ENCODE measurements around the gene PLXDC2. TPM values are rescaled to one million over a fixed set of nuclear protein-coding genes. Genes with fewer than 3 reads are reported as not detected.
"Not testable (repeated sequence)": the region's sequence is repeated elsewhere in the genome, so short reads cannot be mapped to it uniquely, and the experiment has no call there.

PLXDC2 gene
- total RNA-seq, 1 donor from 2014 or later: 25.3 TPM

DNA sequence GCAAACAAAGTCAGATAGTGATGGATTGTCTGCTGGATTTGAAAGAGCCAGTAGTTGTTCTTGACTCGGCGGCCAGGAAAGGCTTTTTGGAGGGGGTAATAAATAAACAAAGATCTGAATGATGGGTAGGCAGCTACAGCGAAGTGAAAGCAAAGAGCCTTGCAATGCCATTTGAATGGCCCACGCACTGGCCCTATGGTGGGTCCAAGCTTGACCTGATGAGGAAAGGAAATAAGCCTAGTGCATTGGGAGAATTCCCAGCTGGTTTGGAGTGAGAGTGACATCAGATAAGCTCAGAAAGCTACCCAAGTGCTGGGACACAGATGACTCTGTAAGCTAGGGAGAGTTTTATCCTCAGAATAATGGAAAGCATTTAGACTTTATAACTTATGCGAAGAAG, 365.2 kb downstream of the PLXDC2 start:
- no peak for DNase-seq (ENCODE audit: low spot score)

- DNase-seq (ENCODE audit: low spot score): peak; percentile 15
Measured at GRCh38 chr10:20185116-20185515, 368.9 kb downstream of the PLXDC2 start.

DNA sequence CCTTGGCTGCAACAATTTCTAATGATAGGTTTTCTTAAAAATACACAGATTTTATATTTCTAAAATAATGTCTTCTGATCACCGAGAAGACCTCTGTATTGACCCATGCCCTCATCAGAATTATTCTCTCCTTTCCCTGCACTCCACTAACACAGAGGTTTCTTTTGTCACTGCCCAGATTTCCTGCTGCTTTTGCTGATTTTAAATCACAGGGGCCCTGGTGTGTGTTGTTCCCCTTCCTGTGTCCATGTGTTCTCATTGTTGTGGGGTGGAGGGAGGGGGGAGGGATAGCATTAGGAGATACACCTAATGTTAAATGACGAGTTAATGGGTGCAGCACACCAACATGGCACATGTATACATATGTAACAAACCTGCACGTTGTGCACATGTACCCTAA, 375.2 kb downstream of the PLXDC2 start:
- DNase-seq (ENCODE audit: low spot score): not testable (repeated sequence)

DNA sequence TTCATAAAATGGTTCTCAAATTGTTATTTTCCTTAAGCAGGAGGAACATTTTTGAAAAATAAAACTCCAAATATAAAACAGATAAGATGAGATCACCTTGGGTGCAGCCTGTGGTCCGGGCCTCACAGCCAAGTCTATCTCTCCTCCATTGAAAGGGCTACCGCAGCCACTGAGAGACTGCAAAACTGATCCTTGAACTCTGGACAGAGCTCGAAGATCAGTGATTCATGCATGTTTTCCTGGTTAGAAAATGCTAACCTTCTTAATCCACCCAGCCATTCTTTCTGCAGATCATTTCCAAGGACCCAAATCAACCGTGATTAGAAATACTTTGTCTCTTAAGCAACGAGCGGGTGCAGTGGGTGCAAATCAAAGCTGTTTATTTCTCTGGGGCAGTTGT, 378.8 kb downstream of the PLXDC2 start:
- DNase-seq (ENCODE audit: low spot score): no peak

- DNase-seq (ENCODE audit: low spot score): no peak
Measured at GRCh38 chr10:20200758-20201157, 384.5 kb downstream of the PLXDC2 start.

- no peak for DNase-seq (ENCODE audit: low spot score)
Measured at GRCh38 chr10:20202337-20202736, 386.1 kb downstream of the PLXDC2 start.

GRCh38 chr10:20207653-20208052, 391.4 kb downstream of the PLXDC2 start:
- DNase-seq (ENCODE audit: low spot score): peak; percentile 23

GRCh38 chr10:20209098-20209497, 392.9 kb downstream of the PLXDC2 start:
- DNase-seq (ENCODE audit: low spot score): not testable (repeated sequence)

GRCh38 chr10:20215547-20216152, 399.4 kb downstream of the PLXDC2 start:
- no peak for DNase-seq (ENCODE audit: low spot score)

GRCh38 chr10:20221356-20221755, 405.1 kb downstream of the PLXDC2 start:
- DNase-seq (ENCODE audit: low spot score): no peak

DNA sequence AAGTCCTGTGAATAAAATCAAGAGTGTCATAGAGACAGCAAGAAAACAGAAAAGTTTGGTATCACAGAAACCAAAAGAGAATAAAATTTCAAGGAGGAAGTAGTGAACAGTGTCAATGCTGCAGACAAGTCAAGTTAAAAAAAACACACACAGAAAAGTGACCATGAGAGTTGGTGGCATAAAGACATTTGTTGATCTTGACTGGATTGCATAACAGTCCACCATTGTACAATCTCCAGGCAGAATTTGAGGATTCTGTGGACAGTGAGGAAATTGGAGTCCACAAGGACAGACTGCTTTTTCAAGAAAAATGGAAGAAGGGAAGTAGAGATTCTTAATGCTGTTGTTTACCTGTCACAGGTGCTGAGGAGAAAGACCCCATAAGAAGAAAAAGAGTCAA, 412.5 kb downstream of the PLXDC2 start:
- no peak for DNase-seq (ENCODE audit: low spot score)

DNA sequence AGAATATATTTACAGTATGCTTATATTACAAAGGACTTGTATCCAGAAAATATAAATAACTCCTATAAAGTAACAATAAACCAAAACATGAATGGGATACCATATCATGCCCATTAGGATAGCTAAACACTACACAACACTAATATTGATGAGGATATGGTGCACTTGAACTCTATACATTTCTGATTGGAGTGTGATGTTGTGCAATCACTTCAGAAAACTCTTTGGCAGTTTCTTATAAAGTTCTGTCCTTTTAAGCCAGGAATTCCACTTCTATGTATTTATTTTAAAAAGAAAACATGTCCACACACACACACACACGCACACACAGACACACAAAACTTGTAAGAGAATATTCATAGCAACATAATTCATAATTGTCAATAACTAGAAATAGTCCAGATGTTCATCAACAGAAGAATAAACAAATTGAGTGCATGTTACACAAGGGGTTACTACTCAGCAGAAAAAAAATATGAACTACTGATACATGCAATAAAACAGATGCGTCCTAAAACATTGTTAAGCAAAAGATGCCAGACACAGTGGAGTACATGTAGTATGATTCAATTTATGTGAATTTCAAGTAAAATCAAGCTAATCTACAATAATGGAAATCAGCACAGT, 416.0 kb downstream of the PLXDC2 start:
- DNase-seq (ENCODE audit: low spot score): no peak

DNA sequence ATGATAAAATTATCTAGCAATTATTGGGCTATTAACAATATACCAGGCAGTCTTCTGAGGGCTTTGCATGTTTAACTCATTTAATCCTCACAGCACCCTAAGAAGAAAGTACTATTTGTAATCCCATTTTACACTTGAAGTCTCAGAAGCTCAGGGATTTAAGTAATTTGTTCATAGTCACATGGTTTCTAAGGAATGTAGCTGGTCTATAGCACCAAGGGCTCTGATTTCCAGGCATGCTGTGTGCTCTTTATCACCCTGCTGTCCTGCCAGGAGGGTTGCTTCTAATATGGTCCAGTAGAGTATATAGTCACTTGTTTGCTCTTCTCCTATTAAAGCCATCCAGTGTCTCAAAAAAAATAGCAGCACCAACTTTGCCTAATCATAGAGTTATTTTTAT, 417.2 kb downstream of the PLXDC2 start:
- no peak for DNase-seq (ENCODE audit: low spot score)

DNA sequence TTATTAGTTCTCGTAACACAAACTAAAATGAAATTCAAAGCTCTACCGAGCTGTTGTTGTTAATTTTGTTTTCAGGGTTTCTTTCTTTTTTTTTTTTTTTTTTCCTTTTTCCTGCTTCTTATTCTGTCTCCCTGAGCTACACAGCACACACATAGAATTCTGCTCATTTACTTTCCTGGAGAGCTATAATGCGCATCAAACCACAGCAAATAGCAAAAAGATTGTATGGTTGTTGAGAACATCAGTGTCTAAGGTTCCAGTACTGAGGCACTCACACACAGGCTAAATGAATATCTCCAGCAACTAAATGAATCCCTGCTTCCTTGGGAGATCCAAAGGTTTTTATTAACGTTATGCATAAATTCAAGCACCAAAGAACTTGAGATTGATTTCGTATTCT, 418.3 kb downstream of the PLXDC2 start:
- DNase-seq (ENCODE audit: low spot score): no peak

DNA sequence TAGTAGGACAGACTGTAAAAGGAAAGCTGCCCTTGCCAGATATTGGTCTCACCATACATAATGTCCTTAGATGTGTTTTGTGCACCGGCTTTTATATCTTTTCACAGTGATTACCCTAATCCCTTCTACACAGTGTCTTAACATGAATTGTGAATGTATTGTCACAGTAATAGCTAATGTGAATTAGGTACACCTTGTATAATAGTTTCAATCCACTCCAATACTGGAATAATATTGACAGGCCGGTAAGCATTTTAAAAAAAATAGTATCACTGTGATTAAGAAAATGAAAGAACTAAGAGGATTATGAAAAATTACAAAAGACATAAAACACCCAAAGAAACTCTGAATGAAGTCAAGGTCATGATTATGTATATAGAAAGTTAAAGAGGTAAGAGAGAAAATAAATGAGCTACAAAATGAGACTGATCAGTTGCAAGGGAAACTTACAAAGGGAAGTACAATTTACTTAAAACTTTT, 420.9 kb downstream of the PLXDC2 start:
- no peak for DNase-seq (ENCODE audit: low spot score)

- no peak for DNase-seq (ENCODE audit: low spot score)
Measured at GRCh38 chr10:20237586-20237985, 421.4 kb downstream of the PLXDC2 start.

DNA sequence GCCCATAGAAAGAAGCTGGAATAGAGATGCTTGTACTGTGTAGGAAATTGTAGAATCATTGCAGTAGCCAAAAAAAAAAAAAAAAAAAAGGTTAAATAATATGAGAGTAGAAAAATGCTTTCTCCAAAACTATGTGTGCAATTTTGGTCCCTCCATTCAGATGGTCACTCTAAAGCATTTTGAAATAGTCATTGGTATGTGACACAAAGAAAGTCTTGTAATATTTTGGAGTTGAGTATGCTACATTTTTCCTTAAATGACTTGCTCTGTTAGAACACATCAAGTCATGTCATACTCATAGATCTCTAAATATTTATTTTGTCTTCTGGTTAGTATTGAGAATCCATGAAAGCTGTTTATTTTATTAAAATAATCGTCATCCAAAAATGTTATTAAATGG, 424.4 kb downstream of the PLXDC2 start:
- no peak for DNase-seq (ENCODE audit: low spot score)

DNA sequence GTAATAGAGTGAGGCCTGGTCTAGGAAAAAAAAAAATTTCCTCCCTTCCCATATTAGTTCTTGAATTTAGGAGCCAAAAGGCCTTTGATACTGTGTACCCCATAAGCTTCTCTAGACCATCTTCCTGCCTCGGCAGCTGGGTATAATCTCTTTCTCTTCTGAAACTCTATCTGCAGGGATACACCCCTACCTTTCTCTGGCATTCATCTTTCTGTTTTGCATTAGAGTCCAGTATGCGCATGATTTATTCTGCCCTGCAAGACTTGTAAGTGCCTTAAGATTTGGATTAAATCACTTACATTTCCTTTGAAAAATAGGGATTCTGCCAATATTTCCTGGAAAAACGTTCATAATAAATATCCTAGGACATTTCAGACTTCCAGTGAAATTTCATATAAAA, 431.2 kb downstream of the PLXDC2 start:
- no peak for DNase-seq (ENCODE audit: low spot score)

GRCh38 chr10:20247891-20248708, 431.9 kb downstream of the PLXDC2 start:
- DNase-seq (ENCODE audit: low spot score): no peak

DNA sequence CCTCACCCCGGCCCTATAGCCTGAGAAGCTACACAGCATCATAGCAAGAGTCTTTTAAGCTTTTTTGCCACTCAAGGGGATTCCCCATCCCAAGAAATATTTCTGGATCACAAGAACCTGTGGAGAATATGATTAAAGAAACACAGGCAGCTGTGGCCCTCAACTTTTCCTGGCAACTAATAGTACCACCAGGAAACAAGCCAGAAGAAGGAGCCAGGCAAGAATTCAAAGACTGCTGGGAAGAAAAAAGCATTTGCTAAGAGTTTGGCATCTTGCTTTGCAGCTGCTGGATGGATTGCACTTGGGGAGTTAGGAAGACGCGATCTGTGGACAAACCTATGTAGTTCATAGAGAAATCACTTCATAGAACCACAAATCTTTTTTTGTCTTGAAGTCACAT, 437.8 kb downstream of the PLXDC2 start:
- peak; percentile 4 for DNase-seq (ENCODE audit: low spot score)

DNA sequence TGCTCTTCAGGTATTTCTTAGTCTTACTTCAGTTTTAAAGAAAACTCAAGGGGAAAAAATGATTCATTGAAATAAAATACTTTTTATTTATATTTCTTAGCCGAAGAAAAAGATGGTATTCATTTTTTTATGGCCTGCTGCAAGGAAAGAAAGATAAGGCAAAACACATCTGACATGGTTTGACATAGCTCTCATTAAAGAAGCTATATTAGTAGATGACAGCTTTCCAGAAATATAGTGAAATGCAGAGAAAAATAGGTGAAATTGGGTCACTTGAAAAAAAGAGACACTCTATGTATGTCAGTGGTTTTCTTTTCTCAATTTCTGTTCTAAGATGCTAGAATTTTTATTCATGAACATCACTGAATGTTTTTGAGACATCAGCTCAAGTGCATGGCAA, 438.3 kb downstream of the PLXDC2 start:
- no peak for DNase-seq (ENCODE audit: low spot score)

GRCh38 chr10:20256969-20257368, 440.7 kb downstream of the PLXDC2 start:
- no peak for DNase-seq (ENCODE audit: low spot score)

GRCh38 chr10:20257422-20257821, 441.2 kb downstream of the PLXDC2 start:
- no peak for DNase-seq (ENCODE audit: low spot score)

All from umbilical cord (tissue), 2 donors.